NCI-H1092 (cell line): ENCODE data around the gene PMEPA1.

Experiments used
- DNase-seq: peaks from one replicate; lab custom pipeline; 2025; lab: John Stamatoyannopoulos, UW

PMEPA1 gene

GRCh38 chr20:57709823-57710799 lies at the start of gene PMEPA1:
Gene PMEPA1, minus strand, starts transcription at chr20:57710015. Its CDS starts 433 bp downstream, at chr20:57709582.
- DNase-seq = peak; percentile 88

GRCh38 chr20:57757767-57758166 lies 48.0 kb upstream of the PMEPA1 start:
- no peak for DNase-seq

- no peak for DNase-seq
Measured at GRCh38 chr20:57756921-57757320, 47.1 kb upstream of the PMEPA1 start.

GRCh38 chr20:57756213-57756612 lies 46.4 kb upstream of the PMEPA1 start:
- DNase-seq = no peak

GRCh38 chr20:57755609-57756008 lies 45.8 kb upstream of the PMEPA1 start:
- no peak for DNase-seq

GRCh38 chr20:57754190-57754589 lies 44.4 kb upstream of the PMEPA1 start:
- no peak for DNase-seq

- DNase-seq = no peak
Measured at GRCh38 chr20:57753332-57754164, 43.7 kb upstream of the PMEPA1 start.

- no peak for DNase-seq
Measured at GRCh38 chr20:57751411-57751810, 41.6 kb upstream of the PMEPA1 start.

GRCh38 chr20:57749869-57750268 lies 40.1 kb upstream of the PMEPA1 start:
- DNase-seq = no peak

- no peak for DNase-seq
Measured at GRCh38 chr20:57749131-57749690, 39.4 kb upstream of the PMEPA1 start.

GRCh38 chr20:57748601-57749130 lies 38.9 kb upstream of the PMEPA1 start:
- peak; percentile 57 for DNase-seq

GRCh38 chr20:57747861-57748481 lies 38.2 kb upstream of the PMEPA1 start:
- DNase-seq = no peak

GRCh38 chr20:57746832-57747404 lies 37.1 kb upstream of the PMEPA1 start:
- no peak for DNase-seq

GRCh38 chr20:57746201-57746600 lies 36.4 kb upstream of the PMEPA1 start:
- no peak for DNase-seq

GRCh38 chr20:57744206-57744605 lies 34.4 kb upstream of the PMEPA1 start:
- DNase-seq = no peak

- DNase-seq = no peak
Measured at GRCh38 chr20:57743450-57744095, 33.8 kb upstream of the PMEPA1 start.

- DNase-seq = no peak
Measured at GRCh38 chr20:57742507-57743181, 32.8 kb upstream of the PMEPA1 start.

- no peak for DNase-seq
Measured at GRCh38 chr20:57738484-57738883, 28.7 kb upstream of the PMEPA1 start.

- DNase-seq = no peak
Measured at GRCh38 chr20:57738053-57738452, 28.2 kb upstream of the PMEPA1 start.

GRCh38 chr20:57737349-57737748 lies 27.5 kb upstream of the PMEPA1 start:
- no peak for DNase-seq
